ENCODE measurements around the gene PIGK.

Gene PIGK

GRCh38 chr1:77039111-77039510 lies 180.1 kb downstream of the PIGK start:
- no peak for DNase-seq
